ENCODE data around the gene NRP1.

DNA sequence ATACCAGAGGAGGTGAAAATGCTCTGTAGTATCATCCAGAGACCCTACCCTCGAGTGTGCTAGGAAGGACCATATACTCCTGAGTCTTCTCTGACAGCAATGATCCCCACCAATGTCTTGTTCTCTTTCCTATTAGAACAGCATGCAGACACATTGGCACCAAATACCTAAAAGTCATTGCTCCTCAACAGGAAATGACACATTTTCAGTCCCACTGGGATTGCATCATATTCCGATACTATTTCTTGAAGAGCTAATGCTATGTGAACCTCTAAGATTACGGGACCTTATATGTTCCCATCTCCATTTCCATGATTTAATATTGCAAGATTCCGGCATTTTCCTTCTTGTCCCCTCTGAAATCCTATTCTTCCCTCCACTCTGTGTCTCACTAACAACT, 177.4 kb downstream of the NRP1 start:
- TF ChIP-seq, protein P1, sequence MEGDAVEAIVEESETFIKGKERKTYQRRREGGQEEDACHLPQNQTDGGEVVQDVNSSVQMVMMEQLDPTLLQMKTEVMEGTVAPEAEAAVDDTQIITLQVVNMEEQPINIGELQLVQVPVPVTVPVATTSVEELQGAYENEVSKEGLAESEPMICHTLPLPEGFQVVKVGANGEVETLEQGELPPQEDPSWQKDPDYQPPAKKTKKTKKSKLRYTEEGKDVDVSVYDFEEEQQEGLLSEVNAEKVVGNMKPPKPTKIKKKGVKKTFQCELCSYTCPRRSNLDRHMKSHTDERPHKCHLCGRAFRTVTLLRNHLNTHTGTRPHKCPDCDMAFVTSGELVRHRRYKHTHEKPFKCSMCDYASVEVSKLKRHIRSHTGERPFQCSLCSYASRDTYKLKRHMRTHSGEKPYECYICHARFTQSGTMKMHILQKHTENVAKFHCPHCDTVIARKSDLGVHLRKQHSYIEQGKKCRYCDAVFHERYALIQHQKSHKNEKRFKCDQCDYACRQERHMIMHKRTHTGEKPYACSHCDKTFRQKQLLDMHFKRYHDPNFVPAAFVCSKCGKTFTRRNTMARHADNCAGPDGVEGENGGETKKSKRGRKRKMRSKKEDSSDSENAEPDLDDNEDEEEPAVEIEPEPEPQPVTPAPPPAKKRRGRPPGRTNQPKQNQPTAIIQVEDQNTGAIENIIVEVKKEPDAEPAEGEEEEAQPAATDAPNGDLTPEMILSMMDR (IDR thresholded peaks at IDR 0.05; ENCODE audit: control extremely low read depth in 1 of 3, insufficient read depth in 1 of 3, low read depth in 1 of 3, low read length in 3 of 3) = no peak
- TF ChIP-seq, protein P2, sequence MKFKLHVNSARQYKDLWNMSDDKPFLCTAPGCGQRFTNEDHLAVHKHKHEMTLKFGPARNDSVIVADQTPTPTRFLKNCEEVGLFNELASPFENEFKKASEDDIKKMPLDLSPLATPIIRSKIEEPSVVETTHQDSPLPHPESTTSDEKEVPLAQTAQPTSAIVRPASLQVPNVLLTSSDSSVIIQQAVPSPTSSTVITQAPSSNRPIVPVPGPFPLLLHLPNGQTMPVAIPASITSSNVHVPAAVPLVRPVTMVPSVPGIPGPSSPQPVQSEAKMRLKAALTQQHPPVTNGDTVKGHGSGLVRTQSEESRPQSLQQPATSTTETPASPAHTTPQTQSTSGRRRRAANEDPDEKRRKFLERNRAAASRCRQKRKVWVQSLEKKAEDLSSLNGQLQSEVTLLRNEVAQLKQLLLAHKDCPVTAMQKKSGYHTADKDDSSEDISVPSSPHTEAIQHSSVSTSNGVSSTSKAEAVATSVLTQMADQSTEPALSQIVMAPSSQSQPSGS (IDR thresholded peaks at IDR 0.05; ENCODE audit: low read length) = no peak
- TF ChIP-seq CREB1 (IDR thresholded peaks at IDR 0.05) (no peak), KDM1A (IDR thresholded peaks at IDR 0.05; ENCODE audit: borderline replicate concordance, low read length) (no peak), CEBPB (IDR thresholded peaks at IDR 0.05; ENCODE audit: low read depth, low read length) (no peak), POLR2AphosphoS5 (IDR thresholded peaks at IDR 0.05; ENCODE audit: low read depth, low read length) (no peak), EP300 (IDR thresholded peaks at IDR 0.05; ENCODE audit: borderline replicate concordance in 1 of 2, low read depth in 2 of 2, low read length in 2 of 2) (no peak)
